ENCODE measurements around the gene NLGN3. TPM values are rescaled to one million over a fixed set of nuclear protein-coding genes. Genes with fewer than 3 reads are reported as not detected.
A peak's percentile ranks its signal among the peaks of the same experiment; 100 is the strongest.

The NLGN3 gene
- total and polyA plus RNA-seq, 2 experiments from 2014 or later = 0.11 to 0.34 TPM

GRCh38 chrX:71111141-71111843 lies 33.3 kb upstream of the NLGN3 start, which contains the start of gene IL2RG:
Gene IL2RG (minus strand): TSS chrX:71111577. CDS start chrX:71111539, 38 bp downstream.
- Histone ChIP-seq H3K9ac (no peak within 1 kb of the TSS), H3K9me3 (ENCODE audit: low read depth) (no peaks in the 10 kb centered on the region), H3K9me2 (ENCODE audit: insufficient read depth) (no peaks in the 10 kb centered on the region), H3K27me3 (replicated peaks; ENCODE audit: insufficient read depth) (no peaks in the 10 kb centered on the region), H3K4me3 (no peak within 1 kb of the TSS), H3K4me2 (ENCODE audit: unreplicated experiment) (no peak within 1 kb of the TSS), H3K4me1 (ENCODE audit: insufficient read depth) (no peaks in the 10 kb centered on the region), H3K36me3 (ENCODE audit: low read depth) (no peaks in the 10 kb centered on the region), H3F3A (ENCODE audit: insufficient read depth) (no peaks in the 10 kb centered on the region), H4K20me1 (ENCODE audit: insufficient read depth) (no peaks in the 10 kb centered on the region), H3K79me2 (ENCODE audit: insufficient read depth) (no peaks in the 10 kb centered on the region), H2AFZ (no peak within 1 kb of the TSS), H3K27ac (no peak within 1 kb of the TSS)
- in situ Hi-C loops (cut with MboI) = no loop called here
- TF ChIP-seq EZH2 (IDR thresholded peaks at IDR 0.05; ENCODE audit: insufficient read depth, poor library complexity, severe bottlenecking) (no peak), EZH2phosphoT487 (IDR thresholded peaks at IDR 0.05; ENCODE audit: insufficient read depth, low read depth) (no peak)
- WGBS, 2 experiments (ENCODE audit: low coverage in 1 of 2, low lambda C conversion rate in 2 of 2, missing lambda C conversion rate in 2 of 2) = 51 to 61% methylated on average over 5 to 8 of the region's 8 CpGs
- DNase-seq = no peak

GRCh38 chrX:71111921-71112431 lies 32.7 kb upstream of the NLGN3 start:
- no peak for DNase-seq
- TF ChIP-seq EZH2phosphoT487 (IDR thresholded peaks at IDR 0.05; ENCODE audit: insufficient read depth, low read depth) = no peak
- no peak for TF ChIP-seq EZH2 (IDR thresholded peaks at IDR 0.05; ENCODE audit: insufficient read depth, poor library complexity, severe bottlenecking)
- H3F3A ChIP-seq (ENCODE audit: insufficient read depth) = no peaks in the 10 kb centered on the region
- H2AFZ ChIP-seq = no peak overlapping the region
- H3K9me2 ChIP-seq (ENCODE audit: insufficient read depth) = no peaks in the 10 kb centered on the region
- no peak overlapping the region for H3K9ac ChIP-seq
- H4K20me1 ChIP-seq (ENCODE audit: insufficient read depth) = no peaks in the 10 kb centered on the region
- in situ Hi-C loops (cut with MboI) = no loop called here
- H3K27me3 ChIP-seq (replicated peaks; ENCODE audit: insufficient read depth) = no peaks in the 10 kb centered on the region
- no peak overlapping the region for H3K4me2 ChIP-seq (ENCODE audit: unreplicated experiment)
- no peaks in the 10 kb centered on the region for H3K4me1 ChIP-seq (ENCODE audit: insufficient read depth)
- H3K9me3 ChIP-seq (ENCODE audit: low read depth) = no peaks in the 10 kb centered on the region
- no peaks in the 10 kb centered on the region for H3K79me2 ChIP-seq (ENCODE audit: insufficient read depth)
- no peaks in the 10 kb centered on the region for H3K36me3 ChIP-seq (ENCODE audit: low read depth)
- H3K27ac ChIP-seq = no peak overlapping the region
- H3K4me3 ChIP-seq = no peak overlapping the region
- WGBS, 2 experiments (ENCODE audit: low coverage in 1 of 2, low lambda C conversion rate in 2 of 2, missing lambda C conversion rate in 2 of 2) = 40 to 46% methylated on average over 4 to 5 of the region's 5 CpGs

- no peak for DNase-seq
- no peak overlapping the region for H3K4me2 ChIP-seq (ENCODE audit: unreplicated experiment)
- peaks cover 12% of the 10 kb centered on the region; the same call in 1 of the 2 replicates for H3K79me2 ChIP-seq (ENCODE audit: insufficient read depth)
- no peak for TF ChIP-seq EZH2 (IDR thresholded peaks at IDR 0.05; ENCODE audit: insufficient read depth, poor library complexity, severe bottlenecking)
- TF ChIP-seq EZH2phosphoT487 (IDR thresholded peaks at IDR 0.05; ENCODE audit: insufficient read depth, low read depth) = no peak
- no peaks in the 10 kb centered on the region; the same call in 1 of the 2 replicates for H3K36me3 ChIP-seq (ENCODE audit: low read depth)
- H4K20me1 ChIP-seq (ENCODE audit: insufficient read depth) = no peaks in the 10 kb centered on the region
- no peak overlapping the region; the same call in 1 of the 2 replicates for H3K9ac ChIP-seq
- WGBS, 2 experiments (ENCODE audit: low coverage in 1 of 2, low lambda C conversion rate in 2 of 2, missing lambda C conversion rate in 2 of 2) = 77 to 81% methylated on average over 9 to 10 of the region's 10 CpGs
- H3K4me1 ChIP-seq (ENCODE audit: insufficient read depth) = no peaks in the 10 kb centered on the region
- no peak overlapping the region for H3K27ac ChIP-seq
- peak overlapping the region; percentile 99; the same call in 1 of the 2 replicates for H2AFZ ChIP-seq
- H3K9me2 ChIP-seq (ENCODE audit: insufficient read depth) = no peaks in the 10 kb centered on the region
- H3K9me3 ChIP-seq (ENCODE audit: low read depth) = no peaks in the 10 kb centered on the region
- H3K27me3 ChIP-seq (replicated peaks; ENCODE audit: insufficient read depth) = no peaks in the 10 kb centered on the region
- no peaks in the 10 kb centered on the region for H3F3A ChIP-seq (ENCODE audit: insufficient read depth)
- H3K4me3 ChIP-seq = 0 out of 2 replicates have a peak overlapping the region, but pooled peaks have one; percentile 93
- in situ Hi-C loops (cut with MboI) = no loop called here
These were observed 27.3 kb upstream of the NLGN3 start for GRCh38 chrX:71117358-71117757.

GRCh38 chrX:71118032-71118984 lies 26.3 kb upstream of the NLGN3 start, which contains the start of gene MED12:
Gene MED12 (plus strand): TSS chrX:71118596. CDS start chrX:71118755, 159 bp downstream.
- Histone ChIP-seq H3K4me1 (ENCODE audit: insufficient read depth) (no peaks in the 10 kb centered on the region), H3K36me3 (ENCODE audit: low read depth) (no peaks in the 10 kb centered on the region; the same call in 1 of the 2 replicates), H3K4me2 (ENCODE audit: unreplicated experiment) (peak within 1 kb of the TSS; percentile 83), H3K9me3 (ENCODE audit: low read depth) (no peaks in the 10 kb centered on the region), H3K9ac (peak within 1 kb of the TSS; percentile 96), H3K27me3 (replicated peaks; ENCODE audit: insufficient read depth) (no peaks in the 10 kb centered on the region), H3K9me2 (ENCODE audit: insufficient read depth) (no peaks in the 10 kb centered on the region), H3K4me3 (peak within 1 kb of the TSS; percentile 93), H3K27ac (peak within 1 kb of the TSS; percentile 75), H2AFZ (peak within 1 kb of the TSS; percentile 99), H4K20me1 (ENCODE audit: insufficient read depth) (no peaks in the 10 kb centered on the region), H3F3A (ENCODE audit: insufficient read depth) (no peaks in the 10 kb centered on the region), H3K79me2 (ENCODE audit: insufficient read depth) (peaks cover 12% of the 10 kb centered on the region; the same call in 1 of the 2 replicates)
- peak; percentile 83 for DNase-seq
- 2 to 5% methylated on average over 23 to 35 of the region's 56 CpGs for WGBS, 2 experiments (ENCODE audit: low coverage in 1 of 2, low lambda C conversion rate in 2 of 2, missing lambda C conversion rate in 2 of 2)
- in situ Hi-C loops (cut with MboI) = no loop called here
- TF ChIP-seq EZH2phosphoT487 (IDR thresholded peaks at IDR 0.05; ENCODE audit: insufficient read depth, low read depth) (no peak), EZH2 (IDR thresholded peaks at IDR 0.05; ENCODE audit: insufficient read depth, poor library complexity, severe bottlenecking) (no peak)
